Aorta (tissue), 5 donors: Measurements from ENCODE around the gene SLC4A3. TPM values are rescaled to one million over a fixed set of nuclear protein-coding genes. Genes with fewer than 3 reads are reported as not detected.

Experiments
- ATAC-seq: fragments of 200-7000 bp; cut with Tn5 transposase; one replicate; pipeline ENCODE4 v1.9.1; 2022; ENCODE audit warnings: moderate library complexity; ENCODE audit not compliant: low FRiP score
- DNase-seq, 2 donors: peaks; one replicate each; pipeline ENCODE4 v3.0.0-alpha.2; 2020
- H3K27ac ChIP-seq, 2 donors: one replicate each; pipeline ENCODE4 v1.5.1; 2013; ENCODE audit warnings: low read length in 2 of 2, mild to moderate bottlenecking in 2 of 2, moderate library complexity in 2 of 2, control low read depth in 1 of 2, inconsistent platforms in 1 of 2, low read depth in 1 of 2
- H3K27me3 ChIP-seq, 2 donors: one replicate each; pipeline ENCODE4 v1.6.1; 2013; ENCODE audit warnings: control low read depth in 1 of 2, low read length in 1 of 2, mild to moderate bottlenecking in 1 of 2, moderate library complexity in 1 of 2; ENCODE audit not compliant: insufficient read depth in 2 of 2, control insufficient read depth in 1 of 2
- H3K36me3 ChIP-seq, 2 donors: one replicate each; pipeline ENCODE4 v1.6.1; 2013; ENCODE audit warnings: control low read depth in 1 of 2, low read length in 1 of 2, mild to moderate bottlenecking in 1 of 2; ENCODE audit not compliant: insufficient read depth in 2 of 2, control insufficient read depth in 1 of 2
- H3K4me1 ChIP-seq, 2 donors: one replicate each; pipeline ENCODE4 v1.6.1; 2013; ENCODE audit warnings: low read length in 2 of 2, control low read depth in 1 of 2, mild to moderate bottlenecking in 1 of 2, moderate library complexity in 1 of 2; ENCODE audit not compliant: insufficient read depth in 2 of 2, control insufficient read depth in 1 of 2
- H3K4me3 ChIP-seq, 2 donors: one replicate each; pipeline ENCODE4 v1.5.1; 2013; ENCODE audit warnings: low read length in 2 of 2, control low read depth in 1 of 2, mild to moderate bottlenecking in 1 of 2
- H3K9me3 ChIP-seq: one replicate; pipeline ENCODE4 v1.6.1; 2013; ENCODE audit warnings: mild to moderate bottlenecking, low read length; ENCODE audit not compliant: control insufficient read depth
- WGBS, 2 donors: extraction: QIAGEN DNeasy Blood & Tissue Kit; methylation state at CpG; one replicate each; pipeline ENCODE4 v1.1.7; 2013; 5-methylcytosine and 5-hydroxymethylcytosine counted together
- intact Hi-C, 2 donors: fragments of 100-400 bp; cut with DNase I; formaldehyde crosslinking; loops; one replicate each; pipeline versions ENCODE4 v1.14.2 to v1.15.0; 2022
- polyA plus RNA-seq, 2 donors: library from polyadenylated mRNA; stranded (reverse); fragments of 200-250 nt; gene quantifications; one replicate each; pipeline ENCODE4 v1.2.3, GENCODE V29; 2013
- total RNA-seq, 2 donors: library from RNA; stranded (reverse); fragmentation: NEBNext Ultra II Directional; extraction: Animal tissue kit (Norgen Biotek cat#: 25700); gene quantifications; one replicate each; pipeline ENCODE4 v1.2.1, GENCODE V29; 2021
- donor health status: healthy with polysubstance abuse.
- donor health status: Bipolar disorder and iron deficiency.
- donor health status: DM: no; HTN: no; CAD: no.
- donor health status: DM: no; HTN: no; CAD: no.
- donor health status: DM: yes; HTN: yes; CAD: no.

SLC4A3 gene
- total and polyA plus RNA-seq, 4 donors: 2.0 to 5.4 (median 3.0) TPM

GRCh38 chr2:219663116-219663762 lies 35.8 kb downstream of the SLC4A3 start:
- Histone ChIP-seq H3K27ac (no peak overlapping the region), H3K9me3 (peaks cover 3% of the 10 kb centered on the region), H3K4me1 (no peaks in the 10 kb centered on the region), H3K36me3 (no peaks in the 10 kb centered on the region), H3K27me3 (no peaks in the 10 kb centered on the region), H3K4me3 (no peak overlapping the region)
- WGBS, 2 donors: 86% methylated on average over 11 of the region's 11 CpGs
- DNase-seq (no peak), ATAC-seq (no peak)
- intact Hi-C loops: no loop called here

- no peak for DNase-seq
- H3K36me3 ChIP-seq: no peaks in the 10 kb centered on the region
- 96 to 100% methylated on average over 5 of the region's 5 CpGs for WGBS, 2 donors
- H3K4me1 ChIP-seq: no peaks in the 10 kb centered on the region
- no peak overlapping the region for H3K4me3 ChIP-seq
- H3K27ac ChIP-seq: no peak overlapping the region
- peaks cover 3% of the 10 kb centered on the region for H3K9me3 ChIP-seq
- intact Hi-C loops: no loop called here
- ATAC-seq: no peak
- H3K27me3 ChIP-seq: no peaks in the 10 kb centered on the region
These were observed 36.6 kb downstream of the SLC4A3 start for GRCh38 chr2:219664041-219664440.

- no peak for DNase-seq
- H3K4me3 ChIP-seq: no peak overlapping the region
- intact Hi-C loops: no loop called here
- ATAC-seq: no peak
- H3K9me3 ChIP-seq: peaks cover 3% of the 10 kb centered on the region
- no peaks in the 10 kb centered on the region for H3K36me3 ChIP-seq
- no peaks in the 10 kb centered on the region for H3K4me1 ChIP-seq
- H3K27me3 ChIP-seq: no peaks in the 10 kb centered on the region
- no peak overlapping the region for H3K27ac ChIP-seq
- WGBS, 2 donors: 3 to 11% methylated on average over 4 of the region's 4 CpGs
These were observed 37.5 kb downstream of the SLC4A3 start for GRCh38 chr2:219664944-219665343.

- Histone ChIP-seq H3K36me3 (no peaks in the 10 kb centered on the region), H3K4me1 (no peaks in the 10 kb centered on the region), H3K4me3 (no peak overlapping the region), H3K27ac (no peak overlapping the region), H3K9me3 (peaks cover 3% of the 10 kb centered on the region), H3K27me3 (no peaks in the 10 kb centered on the region)
- DNase-seq: no peak
- 82 to 87% methylated on average over 6 of the region's 6 CpGs for WGBS, 2 donors
- ATAC-seq: no peak
- intact Hi-C loops: no loop called here
These were observed 38.5 kb downstream of the SLC4A3 start for GRCh38 chr2:219665926-219666325.

- no peak overlapping the region for H3K27ac ChIP-seq
- ATAC-seq (no peak), DNase-seq (no peak)
- H3K4me1 ChIP-seq: no peaks in the 10 kb centered on the region
- WGBS, 2 donors: 94% methylated on average over 15 of the region's 15 CpGs
- H3K27me3 ChIP-seq: no peaks in the 10 kb centered on the region
- intact Hi-C loops: no loop called here
- H3K9me3 ChIP-seq: no peaks in the 10 kb centered on the region
- no peaks in the 10 kb centered on the region for H3K36me3 ChIP-seq
- H3K4me3 ChIP-seq: no peak overlapping the region
These were observed 40.9 kb downstream of the SLC4A3 start for GRCh38 chr2:219668316-219668715.

- Histone ChIP-seq H3K36me3 (no peaks in the 10 kb centered on the region), H3K4me3 (no peak overlapping the region), H3K9me3 (no peaks in the 10 kb centered on the region), H3K27ac (no peak overlapping the region), H3K4me1 (no peaks in the 10 kb centered on the region), H3K27me3 (no peaks in the 10 kb centered on the region)
- ATAC-seq: no peak
- no peak for DNase-seq
- 80 to 86% methylated on average over 6 of the region's 6 CpGs for WGBS, 2 donors
- intact Hi-C loops: no loop called here
These were observed 43.0 kb downstream of the SLC4A3 start for GRCh38 chr2:219670386-219670785.

- Histone ChIP-seq H3K27me3 (no peaks in the 10 kb centered on the region), H3K4me3 (no peak overlapping the region), H3K27ac (no peak overlapping the region), H3K4me1 (no peaks in the 10 kb centered on the region), H3K36me3 (no peaks in the 10 kb centered on the region), H3K9me3 (no peaks in the 10 kb centered on the region)
- intact Hi-C loops: no loop called here
- 75 to 76% methylated on average over 5 of the region's 5 CpGs for WGBS, 2 donors
- ATAC-seq (no peak), DNase-seq (no peak)
These were observed 43.8 kb downstream of the SLC4A3 start for GRCh38 chr2:219671279-219671678.

GRCh38 chr2:219672406-219672805 lies 45.0 kb downstream of the SLC4A3 start:
- ATAC-seq (no peak), DNase-seq (no peak)
- 81 to 91% methylated on average over 3 of the region's 3 CpGs for WGBS, 2 donors
- Histone ChIP-seq H3K27ac (no peak overlapping the region), H3K9me3 (no peaks in the 10 kb centered on the region), H3K36me3 (no peaks in the 10 kb centered on the region), H3K4me1 (no peaks in the 10 kb centered on the region), H3K4me3 (no peak overlapping the region), H3K27me3 (no peaks in the 10 kb centered on the region)
- intact Hi-C loops: no loop called here

GRCh38 chr2:219675221-219675620 lies 47.8 kb downstream of the SLC4A3 start:
- no peak overlapping the region for H3K4me3 ChIP-seq
- DNase-seq: no peak
- WGBS, 2 donors: 68 to 72% methylated on average over 4 of the region's 4 CpGs
- no peaks in the 10 kb centered on the region for H3K36me3 ChIP-seq
- H3K27ac ChIP-seq: no peak overlapping the region
- intact Hi-C loops: no loop called here
- H3K4me1 ChIP-seq: no peaks in the 10 kb centered on the region
- no peak for ATAC-seq
- no peaks in the 10 kb centered on the region for H3K9me3 ChIP-seq
- no peaks in the 10 kb centered on the region for H3K27me3 ChIP-seq
